Measurements from ENCODE around the gene SENP6. TPM values are rescaled to one million over a fixed set of nuclear protein-coding genes. Genes with fewer than 3 reads are reported as not detected.

Gene SENP6
- total RNA-seq, 1 donor from 2014 or later, result 47.4 TPM

- no peaks in the 10 kb centered on the region for H3K36me3 ChIP-seq (ENCODE audit: control insufficient read depth, insufficient read depth, low read length)
- FAIRE-seq (no peak), DNase-seq (ENCODE audit: low read depth) (no peak)
- TF ChIP-seq CTCF (IDR thresholded peaks at IDR 0.05; ENCODE audit: insufficient read depth, low read length, severe bottlenecking), result no peak
- no peaks in the 10 kb centered on the region for H3K27me3 ChIP-seq (ENCODE audit: control insufficient read depth, insufficient read depth, low read length)
- H3K4me3 ChIP-seq (ENCODE audit: low read depth, low read length), result no peak overlapping the region
Observed at GRCh38 chr6:75743971-75744370, 142.3 kb downstream of the SENP6 start.

GRCh38 chr6:75745404-75745803 lies 143.7 kb downstream of the SENP6 start:
- no peak for TF ChIP-seq CTCF (IDR thresholded peaks at IDR 0.05; ENCODE audit: insufficient read depth, low read length, severe bottlenecking)

GRCh38 chr6:75746221-75746620 lies 144.5 kb downstream of the SENP6 start:
- H3K4me3 ChIP-seq (ENCODE audit: low read depth, low read length), result no peak overlapping the region
- no peaks in the 10 kb centered on the region for H3K27me3 ChIP-seq (ENCODE audit: control insufficient read depth, insufficient read depth, low read length)
- no peaks in the 10 kb centered on the region for H3K36me3 ChIP-seq (ENCODE audit: control insufficient read depth, insufficient read depth, low read length)
- no peak for TF ChIP-seq CTCF (IDR thresholded peaks at IDR 0.05; ENCODE audit: insufficient read depth, low read length, severe bottlenecking)
- DNase-seq (ENCODE audit: low read depth) (no peak), FAIRE-seq (no peak)

More at GRCh38 chr6:75745404-75745803, 143.7 kb downstream of the SENP6 start:
- FAIRE-seq, result no peak
- no peaks in the 10 kb centered on the region for H3K36me3 ChIP-seq (ENCODE audit: control insufficient read depth, insufficient read depth, low read length)
- no peaks in the 10 kb centered on the region for H3K27me3 ChIP-seq (ENCODE audit: control insufficient read depth, insufficient read depth, low read length)
- no peak overlapping the region for H3K4me3 ChIP-seq (ENCODE audit: low read depth, low read length)
- DNase-seq (ENCODE audit: low read depth), result no peak

GRCh38 chr6:75747152-75747992 lies 145.7 kb downstream of the SENP6 start:
- Histone ChIP-seq H3K36me3 (ENCODE audit: control insufficient read depth, insufficient read depth, low read length) (no peaks in the 10 kb centered on the region), H3K4me3 (ENCODE audit: low read depth, low read length) (no peak overlapping the region), H3K27me3 (ENCODE audit: control insufficient read depth, insufficient read depth, low read length) (no peaks in the 10 kb centered on the region)
- FAIRE-seq (no peak), DNase-seq (ENCODE audit: low read depth) (peak; percentile 43)
- TF ChIP-seq CTCF (IDR thresholded peaks at IDR 0.05; ENCODE audit: insufficient read depth, low read length, severe bottlenecking), result no peak

- Histone ChIP-seq H3K27me3 (ENCODE audit: control insufficient read depth, insufficient read depth, low read length) (no peaks in the 10 kb centered on the region), H3K36me3 (ENCODE audit: control insufficient read depth, insufficient read depth, low read length) (no peaks in the 10 kb centered on the region), H3K4me3 (ENCODE audit: low read depth, low read length) (peak overlapping the region; percentile 72)
- TF ChIP-seq CTCF (IDR thresholded peaks at IDR 0.05; ENCODE audit: insufficient read depth, low read length, severe bottlenecking), result no peak
- FAIRE-seq, result no peak
- peak; percentile 55 for DNase-seq (ENCODE audit: low read depth)
Observed at GRCh38 chr6:75748003-75748742, 146.5 kb downstream of the SENP6 start.
